Erythroblast (primary cell): ENCODE results near the gene C11orf98.
A peak's percentile ranks its signal among the peaks of the same experiment; 100 is the strongest.
"Not testable (repeated sequence)": the region's sequence is repeated elsewhere in the genome, so short reads cannot be mapped to it uniquely, and the experiment has no call there.

Source experiments
- DNase-seq, 2 experiments: peaks; one replicate each; lab custom pipeline; 2025; lab: John Stamatoyannopoulos, UW
- GATA1 ChIP-seq: IDR thresholded peaks from 2 replicates; pipeline ENCODE4 v1.6.1; 2011; ENCODE audit warnings: low read depth, mild to moderate bottlenecking, control low read depth, low read length, moderate library complexity
- POLR2A ChIP-seq: IDR thresholded peaks from 2 replicates; pipeline ENCODE4 v1.6.1; 2011; ENCODE audit warnings: mild to moderate bottlenecking, low read length

The C11orf98 gene

DNA sequence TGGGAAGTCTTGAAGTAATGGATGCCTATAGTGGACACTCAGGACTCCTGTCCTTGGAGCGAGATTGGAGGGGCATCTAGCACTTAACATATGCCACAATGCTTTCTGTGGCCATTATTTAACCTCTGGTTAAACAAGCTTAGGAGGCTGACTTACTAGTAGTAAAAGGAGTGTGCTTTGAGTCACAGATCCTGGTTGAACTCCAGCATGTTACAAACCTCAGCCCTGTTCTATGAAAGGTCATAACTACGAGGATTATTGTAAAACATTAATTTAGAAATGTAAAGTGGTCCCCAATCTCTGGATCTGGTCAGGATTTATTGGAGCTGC is 8.2 kb upstream of the C11orf98 start:
- no peak for DNase-seq
- TF ChIP-seq POLR2A: no peak
- TF ChIP-seq GATA1: no peak

DNA sequence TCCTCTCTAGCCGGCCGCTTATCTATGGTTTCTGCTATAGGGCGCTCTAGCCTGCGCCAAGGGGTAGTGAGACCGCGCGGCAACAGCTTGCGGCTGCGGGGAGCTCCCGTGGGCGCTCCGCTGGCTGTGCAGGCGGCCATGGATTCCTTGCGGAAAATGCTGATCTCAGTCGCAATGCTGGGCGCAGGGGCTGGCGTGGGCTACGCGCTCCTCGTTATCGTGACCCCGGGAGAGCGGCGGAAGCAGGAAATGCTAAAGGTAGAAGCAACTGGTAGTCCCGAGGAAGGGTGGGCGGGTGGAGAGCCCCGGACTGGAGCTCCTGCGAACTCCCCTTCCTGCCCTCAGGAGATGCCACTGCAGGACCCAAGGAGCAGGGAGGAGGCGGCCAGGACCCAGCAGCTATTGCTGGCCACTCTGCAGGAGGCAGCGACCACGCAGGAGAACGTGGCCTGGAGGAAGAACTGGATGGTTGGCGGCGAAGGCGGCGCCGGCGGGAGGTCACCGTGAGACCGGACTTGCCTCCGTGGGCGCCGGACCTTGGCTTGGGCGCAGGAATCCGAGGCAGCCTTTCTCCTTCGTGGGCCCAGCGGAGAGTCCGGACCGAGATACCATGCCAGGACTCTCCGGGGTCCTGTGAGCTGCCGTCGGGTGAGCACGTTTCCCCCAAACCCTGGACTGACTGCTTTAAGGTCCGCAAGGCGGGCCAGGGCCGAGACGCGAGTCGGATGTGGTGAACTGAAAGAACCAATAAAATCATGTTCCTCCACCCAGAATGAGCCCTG is 6.8 kb upstream of the C11orf98 start, which contains the start of the genes LBHD1 and UQCC3:
Gene LBHD1 (minus strand): TSS at position 660 of the 782 bp plus-strand sequence. CDS start 2,236 bp downstream, outside the sequence.
Gene UQCC3 (plus strand): TSS at position 66 of the 782 bp plus-strand sequence. CDS start 73 bp downstream, at position 139.
- TF ChIP-seq GATA1 (no peak), POLR2A (peak; percentile 90)
- DNase-seq: peak; percentile 89 to 91

DNA sequence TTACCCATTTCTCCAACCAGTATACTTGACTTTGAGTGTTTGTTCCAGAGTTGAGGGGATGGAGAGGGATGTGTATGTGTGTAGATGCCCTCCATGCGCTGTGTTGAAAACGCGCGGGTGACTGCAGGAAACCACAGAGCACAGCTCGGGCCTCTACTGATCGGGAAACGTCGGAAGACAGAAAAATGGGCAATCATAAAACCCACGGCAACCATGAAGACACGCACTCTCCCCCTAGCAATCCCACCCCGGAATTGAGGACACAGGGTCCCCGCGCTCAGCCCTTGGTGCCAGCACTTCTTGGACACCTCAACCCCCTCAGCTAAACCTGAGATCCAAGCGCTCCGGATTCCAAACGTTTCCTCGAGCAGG is 6.2 kb upstream of the C11orf98 start:
- TF ChIP-seq POLR2A (no peak), GATA1 (no peak)
- no peak for DNase-seq

DNA sequence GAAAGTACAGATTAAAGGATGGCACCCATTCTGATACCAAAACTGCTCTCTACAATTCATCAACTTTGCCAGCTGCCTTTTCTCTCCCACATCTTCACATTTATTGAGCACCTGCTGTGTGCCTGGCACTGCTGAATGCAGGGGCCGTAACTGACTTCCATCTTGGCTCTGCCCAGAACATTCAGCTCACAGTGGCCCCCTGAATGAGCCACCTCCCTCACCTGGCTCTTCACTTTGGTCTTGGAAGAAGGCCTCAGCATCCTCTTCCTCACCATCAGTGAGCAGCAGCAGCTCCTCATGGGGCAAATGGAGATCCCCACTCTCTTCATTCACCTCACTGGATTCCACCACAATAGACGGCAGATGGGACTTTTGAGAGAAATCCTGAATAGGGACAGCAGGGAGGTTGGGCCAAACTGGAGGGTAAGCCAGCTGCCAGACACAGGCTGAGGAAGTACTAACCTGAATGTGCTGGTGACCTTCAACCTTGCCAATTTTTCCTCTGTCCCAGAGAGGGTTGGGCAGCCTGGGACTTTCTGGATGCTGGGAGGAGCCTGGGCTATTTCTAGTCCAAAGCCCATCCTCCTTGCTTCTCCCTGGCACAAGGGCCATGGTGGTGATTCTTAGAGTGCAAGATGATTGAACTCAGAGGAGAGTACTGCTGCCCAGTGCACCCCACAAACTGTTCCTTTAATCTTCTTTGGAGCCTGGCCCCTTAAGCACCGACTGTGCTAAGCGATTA is 4.6 kb upstream of the C11orf98 start:
- no peak for TF ChIP-seq POLR2A
- DNase-seq: peak in 1 of 2 experiments; percentile 45

DNA sequence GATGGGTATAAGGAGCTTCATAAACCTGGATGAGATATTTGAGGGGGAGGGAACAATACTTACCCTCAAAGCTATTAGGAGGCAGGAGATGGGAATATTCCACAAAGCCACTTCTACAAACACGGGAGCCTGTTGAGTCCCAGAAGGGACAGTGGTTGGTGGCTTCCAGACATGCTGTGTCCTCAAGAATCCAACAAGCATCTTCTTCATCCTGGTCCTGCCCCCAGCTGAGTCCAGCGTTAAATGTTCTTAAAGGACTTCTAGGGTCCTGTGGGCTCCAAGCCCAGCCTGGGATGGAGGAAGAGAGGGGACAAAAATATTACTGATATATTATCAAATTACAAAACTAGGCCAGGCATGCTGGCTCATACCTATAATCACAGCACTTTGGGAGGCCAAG is 2.5 kb upstream of the C11orf98 start:
- DNase-seq: no peak
- TF ChIP-seq POLR2A (no peak), GATA1 (no peak)

DNA sequence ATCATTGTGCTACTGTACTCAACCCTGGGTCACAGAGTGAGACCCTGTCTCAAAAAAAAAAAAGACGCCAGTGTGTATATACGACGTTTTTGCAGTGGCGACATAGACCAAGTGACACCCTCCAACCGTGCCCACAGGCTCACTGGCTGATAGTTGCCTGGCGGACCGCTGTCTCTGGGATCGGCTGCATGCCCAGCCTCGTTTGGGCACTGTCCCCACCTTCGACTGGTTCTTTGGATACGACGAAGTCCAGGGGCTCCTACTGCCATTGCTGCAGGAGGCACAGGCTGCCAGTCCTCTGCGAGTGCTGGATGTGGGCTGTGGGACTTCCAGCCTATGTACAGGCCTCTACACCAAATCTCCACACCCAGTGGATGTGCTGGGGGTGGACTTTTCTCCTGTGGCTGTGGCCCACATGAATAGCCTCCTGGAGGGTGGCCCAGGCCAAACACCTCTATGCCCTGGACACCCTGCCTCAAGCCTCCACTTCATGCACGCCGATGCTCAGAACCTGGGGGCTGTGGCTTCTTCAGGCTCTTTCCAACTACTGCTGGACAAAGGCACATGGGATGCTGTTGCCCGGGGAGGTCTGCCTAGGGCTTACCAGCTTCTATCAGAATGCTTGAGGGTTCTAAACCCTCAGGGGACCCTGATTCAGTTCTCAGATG is 1.4 kb upstream of the C11orf98 start:
- TF ChIP-seq GATA1: no peak
- TF ChIP-seq POLR2A: peak; percentile 13
- DNase-seq: no peak

DNA sequence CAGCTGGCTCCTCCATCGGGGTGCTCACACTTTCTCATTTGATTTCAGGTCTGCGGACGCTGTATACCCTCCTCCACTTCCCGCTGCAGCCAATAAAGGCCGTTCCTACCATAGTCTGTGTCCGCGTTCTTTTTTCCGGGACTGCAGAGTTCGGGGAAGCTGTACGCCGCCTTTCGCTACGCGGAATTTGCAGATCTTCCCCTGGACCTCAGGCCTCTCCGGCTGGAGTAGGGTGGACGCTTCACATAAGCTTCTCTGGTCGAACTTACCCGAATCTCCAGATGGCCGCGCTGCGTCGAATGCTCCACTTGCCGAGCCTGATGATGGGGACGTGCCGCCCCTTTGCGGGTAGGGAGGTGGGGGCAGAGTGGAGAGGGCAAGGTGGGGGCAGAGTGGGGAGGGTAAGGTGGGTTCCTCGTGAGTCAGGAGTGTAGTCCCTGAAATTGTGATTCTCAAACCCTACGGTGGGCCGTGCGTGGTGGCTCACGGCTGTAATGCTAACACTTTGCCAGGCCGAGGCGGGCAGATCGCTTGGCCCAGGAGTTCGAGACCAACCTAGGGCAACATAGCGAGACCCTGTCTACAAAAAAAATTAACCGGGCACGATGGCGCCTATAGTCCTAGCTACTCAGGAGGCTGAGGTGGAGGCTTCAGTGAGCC is 719 bp upstream of the C11orf98 start:
- no peak for TF ChIP-seq POLR2A
- DNase-seq: peak; percentile 71 to 78

DNA sequence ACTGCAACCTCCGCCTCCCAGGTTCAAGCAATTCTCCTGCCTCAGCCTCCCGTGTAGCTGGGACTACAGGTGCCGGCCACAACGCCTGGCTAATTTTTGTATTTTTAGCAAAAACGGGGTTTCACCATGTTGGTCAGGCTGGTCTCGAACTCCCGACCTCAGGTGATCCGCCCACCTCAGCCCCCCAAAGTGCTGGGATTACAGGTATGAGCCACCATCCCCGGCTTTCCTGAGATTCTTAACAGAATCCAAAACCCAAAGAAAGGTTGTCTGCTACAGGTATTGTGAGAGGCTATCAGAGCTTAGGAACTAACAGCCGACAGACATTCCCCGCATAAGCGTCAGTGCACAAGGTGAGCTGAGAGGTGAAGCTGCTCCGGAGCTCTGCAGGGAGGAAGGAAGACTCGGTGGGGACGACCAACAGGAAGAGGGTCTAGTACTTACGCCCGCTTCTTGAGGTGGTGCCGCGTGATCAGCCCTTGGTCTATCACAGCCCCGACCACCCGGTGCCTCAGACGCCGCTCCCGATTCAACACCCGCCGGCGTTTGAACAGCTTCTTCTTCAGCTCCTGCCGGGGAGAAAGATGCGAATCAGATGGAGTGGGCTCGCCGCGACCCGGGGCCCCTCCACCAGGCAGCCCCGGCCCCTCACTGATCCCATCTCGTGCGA is 470 bp downstream of the C11orf98 start:
- TF ChIP-seq POLR2A: no peak
- no peak for TF ChIP-seq GATA1
- DNase-seq: peak; percentile 80 to 85

DNA sequence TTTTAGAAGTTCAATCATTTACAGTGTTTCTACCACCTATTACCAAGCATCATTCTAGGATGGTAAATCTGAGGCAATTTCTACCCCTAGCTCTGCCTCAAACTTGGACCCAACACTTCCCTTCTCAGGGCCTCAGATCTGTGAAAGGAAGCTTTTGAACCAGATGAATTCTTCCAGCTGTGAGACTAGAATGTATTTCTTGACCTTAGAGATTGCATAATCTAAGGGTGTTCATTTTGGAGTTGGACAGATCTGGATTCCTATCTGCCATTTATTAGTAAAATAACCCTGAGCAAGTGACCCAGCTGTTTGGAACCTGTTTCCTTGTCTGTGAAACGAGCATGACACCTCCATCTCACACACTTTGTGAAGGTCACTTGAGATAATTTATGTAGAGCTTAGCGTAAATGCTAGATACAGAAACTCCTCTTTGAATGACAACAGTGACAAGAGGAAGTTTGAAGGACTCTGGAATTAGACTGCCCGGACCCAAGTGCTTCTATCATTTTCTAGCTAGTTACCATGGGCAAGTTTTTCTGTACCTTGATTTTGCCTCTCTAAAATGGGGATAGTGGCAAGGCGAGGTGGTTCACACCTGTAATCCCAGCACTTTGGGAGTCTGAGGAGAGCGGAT is 8.1 kb downstream of the C11orf98 start:
- no peak for DNase-seq

DNA sequence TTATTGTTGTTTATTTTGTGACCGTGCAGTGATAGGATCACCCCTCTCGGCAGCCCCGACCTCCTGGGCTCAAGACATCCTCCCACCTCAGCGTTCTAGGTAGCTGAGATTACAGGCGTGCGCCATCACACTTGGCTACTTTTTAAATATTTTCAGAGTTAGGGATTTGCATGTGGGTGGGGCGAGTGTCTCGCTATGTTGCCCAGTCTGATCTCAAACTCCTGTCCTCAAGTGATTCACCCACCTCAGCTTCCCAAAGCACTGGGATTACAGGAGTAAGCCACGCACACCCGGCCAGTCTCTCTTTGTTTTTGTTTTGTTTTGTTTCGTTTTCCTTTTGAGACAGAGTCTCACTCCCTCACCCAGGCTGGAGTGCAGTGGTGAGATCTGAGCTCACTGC is 10.7 kb downstream of the C11orf98 start:
- DNase-seq: no peak
- TF ChIP-seq POLR2A (no peak), GATA1 (no peak)

More for the DNA sequence above, 8.1 kb downstream of the C11orf98 start:
- TF ChIP-seq POLR2A (no peak), GATA1 (no peak)

DNA sequence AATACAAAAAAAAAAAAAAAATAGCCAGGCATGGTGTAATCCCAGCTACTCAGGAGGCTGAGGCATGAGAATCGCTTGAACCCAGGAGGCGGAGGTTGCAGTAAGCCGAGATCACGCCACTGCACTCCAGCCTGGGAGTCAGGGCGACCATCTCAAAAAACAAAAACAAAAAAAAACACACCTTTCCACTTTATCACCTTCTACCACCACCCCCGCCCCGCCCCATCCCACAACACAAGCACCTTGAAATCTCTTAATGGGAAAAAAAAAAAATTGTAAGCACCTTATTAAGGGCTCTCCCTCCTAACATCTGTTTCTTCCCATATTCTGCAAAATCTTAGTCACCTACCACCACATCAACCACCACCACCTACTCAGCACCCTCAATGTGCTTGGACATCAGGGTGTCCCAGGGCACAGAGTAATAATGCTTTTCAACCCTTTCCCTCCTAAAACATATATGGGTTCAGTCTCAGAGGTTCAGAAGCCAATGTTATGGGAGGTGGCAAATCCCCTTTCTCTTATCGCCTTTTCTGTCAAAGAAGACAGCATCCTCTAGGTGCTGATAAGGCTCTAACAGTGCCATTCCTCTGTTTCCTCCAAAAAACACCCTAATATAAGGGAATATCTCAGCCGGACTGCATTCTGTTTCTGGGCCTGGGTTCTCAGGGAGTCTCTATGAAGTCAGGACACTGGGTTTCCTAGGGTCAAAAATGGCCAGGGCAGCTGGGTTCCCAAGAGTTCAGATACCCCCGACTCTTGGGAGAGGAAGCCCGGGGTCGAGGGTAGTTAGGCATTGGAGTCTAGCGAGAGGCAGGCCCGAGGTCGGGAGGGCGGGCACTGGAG is 12.6 kb downstream of the C11orf98 start:
- TF ChIP-seq POLR2A (no peak), GATA1 (no peak)
- DNase-seq: peak; percentile 66 to 72

DNA sequence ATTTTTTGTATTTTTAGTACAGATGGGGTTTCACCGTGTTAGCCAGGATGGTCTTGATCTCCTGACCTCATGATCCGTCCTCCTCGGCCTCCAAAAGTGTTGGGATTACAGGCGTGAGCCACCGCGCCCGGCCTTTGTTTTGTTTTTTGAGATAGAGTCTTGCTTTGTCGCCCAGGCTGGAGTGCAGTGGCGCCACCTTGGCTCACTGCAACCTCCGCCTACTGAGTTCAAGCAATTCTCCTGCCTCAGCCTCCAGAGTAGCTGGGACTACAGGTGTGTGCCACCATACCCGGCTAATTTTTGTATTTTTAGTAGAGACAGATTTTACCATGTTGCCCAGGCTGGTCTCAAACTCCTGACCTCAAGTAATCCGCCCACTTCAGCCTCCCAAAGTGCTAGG is 14.7 kb downstream of the C11orf98 start:
- not testable (repeated sequence) for DNase-seq
